ENCODE measurements around the gene ZNF124.

Gene ZNF124

DNA sequence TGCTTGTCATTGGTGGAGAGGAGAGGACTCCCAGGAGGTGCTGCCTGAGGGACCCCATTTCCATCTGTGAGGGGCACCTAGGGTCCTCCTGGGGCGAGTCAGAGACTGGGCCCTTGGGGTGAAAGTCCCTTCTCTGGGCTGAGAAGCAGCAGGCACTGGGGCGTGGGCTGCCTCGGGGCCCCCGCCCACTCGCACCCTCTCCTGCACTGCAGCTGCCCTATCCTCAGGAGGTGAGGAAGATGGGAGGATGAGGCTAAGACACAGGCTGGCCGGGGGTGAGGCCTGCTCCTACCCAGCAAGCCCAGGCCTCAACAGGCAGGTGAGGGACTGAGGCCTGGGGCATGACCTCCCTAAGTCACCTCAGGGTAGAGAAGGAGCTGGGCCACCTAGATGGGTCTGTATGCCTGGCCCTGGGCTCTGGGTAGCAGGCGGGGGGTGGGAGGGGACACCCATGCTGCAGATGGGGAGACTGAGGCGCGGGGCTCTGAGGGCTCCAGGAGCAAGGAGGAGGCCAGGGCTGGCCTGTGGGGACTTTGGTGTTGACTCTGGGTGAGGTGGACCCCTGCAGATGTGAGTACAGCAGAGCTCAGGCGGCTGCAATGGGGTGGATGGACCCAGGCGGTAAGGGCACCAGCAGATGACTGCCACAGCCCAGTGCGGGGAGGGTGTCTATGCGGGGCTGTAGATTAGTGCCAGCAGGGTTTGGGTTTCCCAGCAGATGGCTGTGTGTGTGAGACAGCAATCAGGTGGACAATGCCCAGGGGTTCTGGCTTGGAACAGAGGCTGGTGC is 57.3 kb downstream of the ZNF124 start:
- no peaks in the 10 kb centered on the region for H3K79me2 ChIP-seq (ENCODE audit: insufficient read depth, low read length)
- no peaks in the 10 kb centered on the region for H3K9me3 ChIP-seq (ENCODE audit: insufficient read depth, low read length)
- TF ChIP-seq CTCF (IDR thresholded peaks at IDR 0.05; ENCODE audit: insufficient read depth, low read length, poor library complexity, severe bottlenecking), result no peak
- no peak for TF ChIP-seq EZH2phosphoT487 (conservative IDR thresholded peaks at IDR 0.05; ENCODE audit: low read length)
- H3K36me3 ChIP-seq (ENCODE audit: low read length), result no peaks in the 10 kb centered on the region
- H3K9me2 ChIP-seq (replicated peaks; ENCODE audit: insufficient read depth, low read length), result no peaks in the 10 kb centered on the region
- H2AFZ ChIP-seq (ENCODE audit: low read depth, low read length, severe bottlenecking), result no peak overlapping the region
- no peak overlapping the region for H3K9ac ChIP-seq (ENCODE audit: low read length)
- no peaks in the 10 kb centered on the region for H3K27me3 ChIP-seq (ENCODE audit: low read length)
- H3K4me3 ChIP-seq (ENCODE audit: insufficient read depth, low read length, poor library complexity, severe bottlenecking), result no peak overlapping the region
- no peak overlapping the region for H3K4me2 ChIP-seq (ENCODE audit: low read depth, low read length, poor library complexity, severe bottlenecking)
- no peaks in the 10 kb centered on the region for H3F3A ChIP-seq (ENCODE audit: insufficient read depth)
- no peaks in the 10 kb centered on the region for H4K20me1 ChIP-seq (ENCODE audit: low read depth, low read length)
- no peak overlapping the region for H3K27ac ChIP-seq (ENCODE audit: low read depth, low read length)

DNA sequence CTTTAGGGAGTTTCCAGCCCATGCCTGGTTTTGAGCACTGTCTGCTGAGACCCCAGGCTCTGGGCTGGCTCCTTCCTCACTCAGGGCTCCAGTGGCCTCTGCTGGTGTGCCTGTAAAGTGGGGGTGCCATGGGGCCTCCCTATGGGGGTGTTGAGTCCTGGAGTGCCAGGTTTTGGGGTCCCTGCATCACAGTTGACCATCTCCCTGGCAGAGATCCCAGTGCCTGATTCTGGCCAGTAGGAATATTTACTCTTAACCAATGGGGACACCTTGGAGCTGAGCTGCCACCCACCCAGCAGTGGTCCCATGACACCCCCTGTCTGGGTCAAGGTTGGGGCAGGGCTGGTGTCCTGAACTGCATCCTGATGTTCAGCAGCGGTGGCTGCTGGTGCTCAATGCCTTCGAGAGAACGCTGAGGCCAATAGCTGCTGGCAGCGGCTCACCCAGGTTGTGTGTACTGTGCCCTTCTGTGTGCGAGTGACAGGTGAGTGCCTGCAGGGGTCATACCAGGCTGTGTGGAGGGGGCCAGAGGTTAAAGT is 58.0 kb downstream of the ZNF124 start:
- Histone ChIP-seq H3K79me2 (ENCODE audit: insufficient read depth, low read length) (no peaks in the 10 kb centered on the region), H3F3A (ENCODE audit: insufficient read depth) (no peaks in the 10 kb centered on the region), H3K9me3 (ENCODE audit: insufficient read depth, low read length) (no peaks in the 10 kb centered on the region), H4K20me1 (ENCODE audit: low read depth, low read length) (no peaks in the 10 kb centered on the region), H3K27me3 (ENCODE audit: low read length) (no peaks in the 10 kb centered on the region), H3K27ac (ENCODE audit: low read depth, low read length) (no peak overlapping the region), H3K9ac (ENCODE audit: low read length) (no peak overlapping the region), H2AFZ (ENCODE audit: low read depth, low read length, severe bottlenecking) (no peak overlapping the region), H3K4me3 (ENCODE audit: insufficient read depth, low read length, poor library complexity, severe bottlenecking) (no peak overlapping the region), H3K36me3 (ENCODE audit: low read length) (no peaks in the 10 kb centered on the region), H3K4me2 (ENCODE audit: low read depth, low read length, poor library complexity, severe bottlenecking) (no peak overlapping the region), H3K9me2 (replicated peaks; ENCODE audit: insufficient read depth, low read length) (no peaks in the 10 kb centered on the region)
- TF ChIP-seq EZH2phosphoT487 (conservative IDR thresholded peaks at IDR 0.05; ENCODE audit: low read length), result no peak

DNA sequence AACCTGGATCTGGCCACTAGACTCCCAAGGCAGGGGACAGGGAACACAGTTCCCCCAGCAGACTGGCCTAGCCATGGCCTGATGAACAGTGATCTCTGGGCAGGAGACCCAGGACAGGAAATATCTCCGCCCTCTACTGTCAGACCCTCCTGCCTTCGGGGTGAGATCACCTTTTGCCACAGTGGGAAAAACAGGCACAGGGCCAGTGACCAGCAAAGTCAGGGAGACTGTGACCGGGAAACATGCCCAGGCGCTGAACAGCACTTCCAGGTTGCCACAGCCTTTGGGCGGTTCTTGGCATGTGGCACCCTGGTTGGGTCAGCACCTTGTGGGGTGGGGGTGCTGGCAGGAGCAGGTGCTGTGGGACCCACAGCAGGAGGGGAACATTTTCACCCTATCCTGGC is 58.7 kb downstream of the ZNF124 start:
- H4K20me1 ChIP-seq (ENCODE audit: low read depth, low read length), result no peaks in the 10 kb centered on the region
- TF ChIP-seq CTCF (IDR thresholded peaks at IDR 0.05; ENCODE audit: insufficient read depth, low read length, poor library complexity, severe bottlenecking), result no peak
- no peak for TF ChIP-seq EZH2phosphoT487 (conservative IDR thresholded peaks at IDR 0.05; ENCODE audit: low read length)
- no peaks in the 10 kb centered on the region for H3K36me3 ChIP-seq (ENCODE audit: low read length)
- no peak overlapping the region for H3K27ac ChIP-seq (ENCODE audit: low read depth, low read length)
- no peak overlapping the region for H3K4me2 ChIP-seq (ENCODE audit: low read depth, low read length, poor library complexity, severe bottlenecking)
- H2AFZ ChIP-seq (ENCODE audit: low read depth, low read length, severe bottlenecking), result no peak overlapping the region
- no peaks in the 10 kb centered on the region for H3F3A ChIP-seq (ENCODE audit: insufficient read depth)
- H3K4me3 ChIP-seq (ENCODE audit: insufficient read depth, low read length, poor library complexity, severe bottlenecking), result no peak overlapping the region
- no peaks in the 10 kb centered on the region for H3K9me3 ChIP-seq (ENCODE audit: insufficient read depth, low read length)
- H3K79me2 ChIP-seq (ENCODE audit: insufficient read depth, low read length), result no peaks in the 10 kb centered on the region
- H3K9me2 ChIP-seq (replicated peaks; ENCODE audit: insufficient read depth, low read length), result no peaks in the 10 kb centered on the region
- H3K9ac ChIP-seq (ENCODE audit: low read length), result no peak overlapping the region
- no peaks in the 10 kb centered on the region for H3K27me3 ChIP-seq (ENCODE audit: low read length)

DNA sequence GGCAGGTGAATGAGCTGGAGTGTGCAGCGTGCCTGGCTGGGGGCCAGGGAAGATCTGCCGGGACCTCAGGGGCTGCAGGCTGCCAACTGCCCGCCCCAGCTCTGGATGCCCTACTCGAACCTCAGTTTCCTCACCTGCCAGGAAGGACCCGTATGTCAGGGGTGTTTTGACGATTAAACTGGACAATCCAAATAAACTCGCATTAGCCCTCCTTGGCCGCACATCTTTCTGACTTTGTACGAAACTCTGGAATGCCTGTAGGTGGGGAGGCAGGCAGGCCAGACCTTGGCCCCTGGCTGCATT is 59.4 kb downstream of the ZNF124 start:
- Histone ChIP-seq H3K4me2 (ENCODE audit: low read depth, low read length, poor library complexity, severe bottlenecking) (no peak overlapping the region), H3K79me2 (ENCODE audit: insufficient read depth, low read length) (no peaks in the 10 kb centered on the region), H3K9me2 (replicated peaks; ENCODE audit: insufficient read depth, low read length) (no peaks in the 10 kb centered on the region), H3K9me3 (ENCODE audit: insufficient read depth, low read length) (no peaks in the 10 kb centered on the region), H3K36me3 (ENCODE audit: low read length) (no peaks in the 10 kb centered on the region), H3F3A (ENCODE audit: insufficient read depth) (no peaks in the 10 kb centered on the region), H3K9ac (ENCODE audit: low read length) (no peak overlapping the region), H3K4me3 (ENCODE audit: insufficient read depth, low read length, poor library complexity, severe bottlenecking) (no peak overlapping the region), H3K27ac (ENCODE audit: low read depth, low read length) (no peak overlapping the region), H3K27me3 (ENCODE audit: low read length) (no peaks in the 10 kb centered on the region), H2AFZ (ENCODE audit: low read depth, low read length, severe bottlenecking) (no peak overlapping the region), H4K20me1 (ENCODE audit: low read depth, low read length) (no peaks in the 10 kb centered on the region)
- TF ChIP-seq EZH2phosphoT487 (conservative IDR thresholded peaks at IDR 0.05; ENCODE audit: low read length), result no peak
- TF ChIP-seq CTCF (IDR thresholded peaks at IDR 0.05; ENCODE audit: insufficient read depth, low read length, poor library complexity, severe bottlenecking), result no peak
